SK-MEL-5 (cell line): ENCODE results near the gene CD82. TPM values are rescaled to one million over a fixed set of nuclear protein-coding genes. Genes with fewer than 3 reads are reported as not detected.

Experiments
- DNase-seq: peaks from one replicate; pipeline ENCODE4 v3.0.0-alpha.2; 2016; ENCODE audit warnings: low read depth, low spot score
- in situ Hi-C: cut with HindIII; loops from 2 replicates; pipeline ENCODE4 v1.10.0; 2016; ENCODE audit warnings: low sequenced_read_pairs, high pct_unique_total_duplicates, low pct_unique_long_range_greater_than_20kb
- total RNA-seq: library from RNA; depleted of rRNA; stranded (reverse); fragments of >200 nt; shearing (Covaris generic); gene quantifications from 2 replicates; pipeline ENCODE4 v1.2.3, GENCODE V29; 2014

CD82 gene
- total RNA-seq, 1 experiment from 2014 or later = 9.1 TPM

DNA sequence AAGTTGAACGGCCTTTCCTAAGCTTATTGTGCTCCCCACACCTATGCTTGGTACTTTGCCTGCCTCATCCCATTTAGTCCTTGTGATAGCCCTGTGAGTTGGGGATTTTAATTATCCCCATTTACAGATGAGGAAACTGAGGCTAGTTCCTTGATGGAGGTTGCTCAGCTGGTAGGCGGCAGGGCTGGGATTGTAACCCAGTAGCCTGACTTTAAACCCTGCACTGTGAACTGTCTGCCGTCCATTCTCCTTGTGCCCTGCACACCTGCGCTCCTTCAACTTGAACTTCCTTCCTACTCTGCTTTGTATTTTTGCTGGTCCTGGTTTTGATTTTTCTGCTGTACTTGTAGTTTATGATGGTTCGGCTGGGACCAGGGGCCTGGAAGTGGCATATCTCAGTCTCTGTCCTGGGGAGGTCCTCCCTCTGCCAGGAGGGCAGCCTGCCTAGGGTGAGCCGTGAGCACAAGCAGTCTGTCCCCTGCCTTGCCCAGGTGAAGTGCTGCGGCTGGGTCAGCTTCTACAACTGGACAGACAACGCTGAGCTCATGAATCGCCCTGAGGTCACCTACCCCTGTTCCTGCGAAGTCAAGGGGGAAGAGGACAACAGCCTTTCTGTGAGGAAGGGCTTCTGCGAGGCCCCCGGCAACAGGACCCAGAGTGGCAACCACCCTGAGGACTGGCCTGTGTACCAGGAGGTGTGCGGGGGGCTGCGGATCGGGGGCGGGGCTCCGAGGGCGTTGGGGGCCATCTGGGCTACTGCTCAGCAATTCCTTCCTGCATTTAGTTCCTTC, 52.4 kb downstream of the CD82 start:
- in situ Hi-C loops = no loop called here
- DNase-seq = no peak

DNA sequence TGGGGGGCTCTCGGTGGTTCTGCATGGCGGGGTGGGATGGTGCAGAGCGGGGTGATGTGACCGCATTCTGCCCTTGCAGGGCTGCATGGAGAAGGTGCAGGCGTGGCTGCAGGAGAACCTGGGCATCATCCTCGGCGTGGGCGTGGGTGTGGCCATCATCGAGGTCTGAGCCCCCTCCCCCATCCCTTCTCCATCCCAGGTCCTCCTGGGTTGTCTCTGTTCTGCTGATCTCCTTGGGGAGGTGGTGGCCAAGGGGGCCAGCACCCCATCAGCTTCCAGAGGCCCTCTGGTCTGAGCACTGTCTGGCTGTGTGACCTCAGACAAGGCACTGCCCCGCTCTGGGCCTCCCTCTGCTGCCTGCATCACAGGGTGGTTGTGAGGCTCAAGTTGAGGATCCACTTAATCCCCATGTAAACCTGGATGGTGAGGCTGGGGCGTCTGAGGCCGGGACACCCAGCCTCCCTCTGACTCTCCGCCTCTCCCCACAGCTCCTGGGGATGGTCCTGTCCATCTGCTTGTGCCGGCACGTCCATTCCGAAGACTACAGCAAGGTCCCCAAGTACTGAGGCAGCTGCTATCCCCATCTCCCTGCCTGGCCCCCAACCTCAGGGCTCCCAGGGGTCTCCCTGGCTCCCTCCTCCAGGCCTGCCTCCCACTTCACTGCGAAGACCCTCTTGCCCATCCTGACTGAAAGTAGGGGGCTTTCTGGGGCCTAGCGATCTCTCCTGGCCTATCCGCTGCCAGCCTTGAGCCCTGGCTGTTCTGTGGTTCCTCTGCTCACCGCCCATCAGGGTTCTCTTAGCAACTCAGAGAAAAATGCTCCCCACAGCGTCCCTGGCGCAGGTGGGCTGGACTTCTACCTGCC, 53.3 kb downstream of the CD82 start:
- DNase-seq = no peak
- in situ Hi-C loops = no loop called here

DNA sequence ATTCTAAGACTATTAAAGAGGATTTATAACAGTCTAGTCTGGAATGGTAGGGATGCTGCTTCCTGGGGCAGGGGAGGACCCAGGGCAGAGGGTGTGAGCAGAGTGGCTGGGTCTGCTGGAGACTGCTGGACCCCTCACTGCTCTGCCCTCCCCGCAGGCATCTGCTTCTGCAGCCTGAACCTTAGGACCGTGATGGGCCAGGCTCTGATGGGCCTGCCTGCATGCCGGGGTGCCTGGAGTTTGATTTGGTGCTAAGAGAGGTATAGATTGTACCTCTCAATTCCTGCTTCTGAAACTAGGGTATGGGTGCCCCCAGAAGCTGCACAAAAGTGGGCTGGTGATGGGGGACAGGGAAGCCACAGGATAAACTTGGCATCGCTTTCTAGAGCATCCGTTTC, 54.9 kb downstream of the CD82 start:
- in situ Hi-C loops = no loop called here
- no peak for DNase-seq

DNA sequence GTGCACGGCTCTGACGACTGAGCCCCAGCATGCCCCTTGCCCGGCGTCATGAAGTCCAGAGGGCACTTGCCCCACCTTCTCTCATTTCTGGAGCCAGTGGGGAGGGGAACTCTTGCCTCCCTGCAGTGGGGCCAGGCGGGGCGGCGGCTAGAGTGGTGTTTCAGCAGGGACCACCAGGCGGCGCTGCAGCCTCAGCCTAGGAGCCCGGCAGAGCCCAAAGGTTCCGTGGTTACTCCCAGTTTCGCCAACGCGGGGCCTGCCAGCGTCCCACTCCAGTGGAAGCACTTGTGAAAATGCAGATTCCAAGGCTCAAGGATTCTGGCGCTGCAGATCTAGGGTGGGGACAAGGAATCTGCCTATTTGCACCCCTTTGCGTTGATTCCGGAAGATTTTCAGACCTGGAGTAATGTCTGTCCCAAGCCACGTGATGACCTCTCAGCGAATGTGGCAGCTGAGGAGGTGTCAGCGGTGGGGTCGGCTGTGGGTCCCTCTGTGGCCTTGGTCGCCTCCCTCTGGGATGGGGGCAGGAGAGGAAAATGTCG, 55.7 kb downstream of the CD82 start:
- in situ Hi-C loops = no loop called here
- DNase-seq = peak; percentile 77

GRCh38 chr11:44621784-44622183, 56.3 kb downstream of the CD82 start:
- in situ Hi-C loops = no loop called here
- DNase-seq = no peak

DNA sequence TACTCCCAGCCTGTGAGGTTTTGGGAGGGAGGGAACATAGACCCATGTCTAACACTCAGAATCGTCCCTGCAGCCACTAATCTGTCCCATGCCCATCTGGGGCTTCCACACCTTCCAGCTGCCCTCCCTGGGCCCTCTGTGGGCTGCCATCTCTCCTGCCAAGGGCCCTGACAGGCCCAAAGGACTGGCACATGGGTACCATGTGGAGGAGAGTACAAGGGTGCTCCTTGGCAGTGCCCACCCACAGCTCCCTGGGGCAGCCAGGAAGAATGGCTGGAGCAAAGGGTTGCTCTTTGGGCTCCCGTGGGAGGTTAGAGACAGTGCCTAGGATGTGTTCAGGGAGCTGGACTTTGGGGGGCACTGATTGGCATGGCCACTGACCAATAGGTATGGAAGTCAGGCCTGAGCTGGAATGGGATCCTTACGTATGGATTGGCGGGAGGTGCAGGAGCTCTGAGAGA, 56.8 kb downstream of the CD82 start:
- in situ Hi-C loops = no loop called here
- DNase-seq = no peak

- in situ Hi-C loops = no loop called here
- DNase-seq = no peak
These were observed 57.3 kb downstream of the CD82 start for GRCh38 chr11:44622721-44623258.

DNA sequence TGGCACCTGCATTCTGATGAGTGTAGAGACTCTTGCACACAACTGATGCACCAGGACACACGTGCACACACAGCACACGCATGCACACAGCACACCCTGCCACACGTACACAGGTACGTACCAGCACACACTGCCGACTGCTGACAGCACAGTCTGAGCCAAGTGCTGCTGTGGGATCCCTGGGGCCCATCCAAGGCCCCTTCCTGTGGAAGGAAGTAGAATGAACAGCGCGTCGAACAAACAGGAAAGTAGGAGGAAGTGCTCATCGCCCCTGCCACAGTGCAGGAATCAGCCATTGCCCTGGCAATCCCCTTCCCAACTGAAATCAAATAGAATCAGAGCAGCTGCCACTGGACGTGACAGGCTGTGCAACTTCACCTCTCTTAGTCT, 57.9 kb downstream of the CD82 start:
- no peak for DNase-seq
- in situ Hi-C loops = no loop called here

GRCh38 chr11:44623731-44624491, 58.4 kb downstream of the CD82 start:
- in situ Hi-C loops = no loop called here
- no peak for DNase-seq

- no peak for DNase-seq
These were observed 59.3 kb downstream of the CD82 start for GRCh38 chr11:44624761-44625221.

DNA sequence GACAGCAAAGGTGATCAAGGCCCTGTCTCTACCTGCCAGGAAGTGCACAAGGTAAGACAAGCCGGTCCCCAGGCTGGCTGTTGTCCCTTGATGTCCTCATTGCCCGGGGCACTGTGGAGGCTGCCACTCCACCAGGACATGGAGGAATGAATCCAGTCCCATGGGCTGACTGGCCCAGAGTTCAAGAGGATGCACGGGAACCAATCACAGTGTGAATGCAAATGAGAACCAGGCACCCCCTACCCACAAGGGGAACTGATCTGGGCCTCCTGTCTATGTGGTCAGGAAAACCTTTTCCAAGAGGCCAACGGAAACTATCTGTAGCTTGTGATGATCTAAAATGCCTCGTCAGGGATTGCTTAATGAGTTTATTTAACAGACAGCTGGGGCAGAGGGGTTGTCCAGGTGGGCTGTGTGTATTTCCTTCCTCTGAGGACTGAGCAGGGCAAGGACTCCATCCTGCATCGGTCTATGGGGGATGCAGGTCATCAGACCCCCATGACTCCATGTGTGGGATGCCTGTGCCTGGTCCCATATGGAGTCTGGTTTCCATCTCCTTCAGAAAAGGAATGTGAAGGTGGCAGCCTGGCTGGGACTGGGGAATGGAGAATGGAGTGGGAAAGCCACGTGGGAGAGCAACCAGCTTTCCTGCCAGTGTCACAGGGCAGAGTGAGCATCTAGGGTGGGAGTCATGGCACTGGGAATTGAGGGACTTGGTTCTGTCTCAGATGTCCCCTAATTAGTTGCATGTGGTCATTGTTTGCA, 60.5 kb downstream of the CD82 start:
- DNase-seq = no peak
- in situ Hi-C loops = no loop called here

More at GRCh38 chr11:44624761-44625221, 59.3 kb downstream of the CD82 start:
- in situ Hi-C loops = no loop called here

- in situ Hi-C loops = no loop called here
- no peak for DNase-seq
These were observed 61.2 kb downstream of the CD82 start for GRCh38 chr11:44626645-44627044.

- no peak for DNase-seq
- in situ Hi-C loops = no loop called here
These were observed 61.8 kb downstream of the CD82 start for GRCh38 chr11:44627165-44627789.

DNA sequence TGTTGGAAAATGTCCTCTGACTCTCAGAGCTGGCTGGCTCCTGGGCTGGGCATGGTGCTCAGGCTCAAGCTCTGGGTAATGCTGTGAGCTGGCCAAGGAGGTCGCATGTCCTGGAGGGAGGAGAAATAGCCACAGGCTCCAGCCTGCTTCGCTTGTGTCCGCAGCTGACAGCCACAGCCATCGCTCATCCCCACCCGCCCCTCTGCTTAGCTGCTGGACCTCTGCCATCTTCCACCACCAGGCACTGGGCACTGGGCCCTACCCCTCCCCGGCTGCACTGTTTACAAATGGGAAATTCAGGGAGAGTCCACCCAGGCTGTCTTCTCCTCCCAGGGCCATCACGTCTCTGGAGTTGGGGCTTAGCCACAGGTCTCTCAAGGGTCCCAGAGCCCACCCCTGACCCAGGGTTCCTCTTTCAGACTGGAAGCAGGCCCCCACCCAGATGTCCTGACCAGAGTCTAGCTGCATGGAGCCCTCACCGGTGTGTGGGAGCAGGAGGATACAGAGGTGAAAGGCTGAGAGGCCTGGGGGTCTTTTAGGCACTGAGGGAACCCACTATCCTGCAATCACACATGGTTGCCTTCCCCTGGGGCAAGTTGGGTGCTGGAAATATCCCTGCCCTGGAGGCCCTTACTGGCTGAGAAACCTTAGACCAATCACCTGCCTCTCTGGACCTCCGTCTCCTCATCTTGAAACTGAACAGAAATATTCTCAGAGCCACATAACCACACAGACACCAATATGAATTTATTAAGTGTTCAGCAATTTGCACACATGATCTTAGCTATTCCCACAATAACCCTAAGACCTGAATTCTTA, 62.7 kb downstream of the CD82 start:
- in situ Hi-C loops = no loop called here
- no peak for DNase-seq

DNA sequence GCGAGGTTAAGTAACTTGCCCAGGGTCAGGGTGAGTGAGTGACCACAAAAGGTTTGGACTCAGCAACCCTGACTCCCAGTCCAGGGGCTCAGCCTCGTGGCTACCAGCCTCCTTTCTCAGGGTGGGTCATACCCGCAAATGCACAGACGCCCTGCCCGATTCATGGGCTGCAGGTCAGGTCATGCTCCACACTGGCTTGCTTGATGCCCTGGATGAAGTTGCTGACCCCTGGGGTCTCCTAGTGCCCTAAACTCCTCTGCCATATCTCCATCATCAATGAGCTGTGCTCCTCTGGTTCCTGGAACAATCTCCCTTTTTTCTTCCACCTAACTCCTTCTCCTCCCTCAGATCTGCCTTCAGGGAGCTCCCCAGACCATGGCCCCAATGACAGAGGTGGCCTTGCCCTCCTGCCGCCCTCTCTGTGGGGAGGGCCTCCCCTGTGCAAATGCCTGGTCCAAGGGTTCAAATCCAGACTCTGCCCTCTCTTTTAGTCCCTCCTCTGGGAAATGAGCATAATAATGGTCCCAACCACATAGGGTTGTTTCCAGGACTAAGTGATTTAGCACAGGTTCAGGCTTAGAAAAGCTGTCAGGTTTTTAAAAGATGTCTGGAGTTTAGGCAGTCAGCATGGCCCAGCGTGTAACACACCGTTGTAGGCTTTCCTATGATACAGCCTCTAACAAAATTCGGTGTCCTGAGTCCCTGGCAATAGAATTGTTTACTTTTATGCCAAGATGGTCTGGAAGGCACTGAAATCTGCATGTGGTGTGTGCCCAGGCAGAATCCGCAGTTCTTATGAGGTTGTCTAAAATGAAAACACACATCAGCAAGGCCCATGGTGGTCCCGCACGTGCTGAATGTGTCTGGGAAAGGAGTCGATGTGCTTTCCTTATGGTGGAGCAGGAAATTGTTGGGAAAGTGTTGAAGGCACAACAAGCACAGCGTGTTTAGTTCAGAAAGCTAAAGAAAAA, 63.6 kb downstream of the CD82 start:
- no peak for DNase-seq
- in situ Hi-C loops = no loop called here
